ENCODE data around the gene IL15.

Gene IL15

DNA sequence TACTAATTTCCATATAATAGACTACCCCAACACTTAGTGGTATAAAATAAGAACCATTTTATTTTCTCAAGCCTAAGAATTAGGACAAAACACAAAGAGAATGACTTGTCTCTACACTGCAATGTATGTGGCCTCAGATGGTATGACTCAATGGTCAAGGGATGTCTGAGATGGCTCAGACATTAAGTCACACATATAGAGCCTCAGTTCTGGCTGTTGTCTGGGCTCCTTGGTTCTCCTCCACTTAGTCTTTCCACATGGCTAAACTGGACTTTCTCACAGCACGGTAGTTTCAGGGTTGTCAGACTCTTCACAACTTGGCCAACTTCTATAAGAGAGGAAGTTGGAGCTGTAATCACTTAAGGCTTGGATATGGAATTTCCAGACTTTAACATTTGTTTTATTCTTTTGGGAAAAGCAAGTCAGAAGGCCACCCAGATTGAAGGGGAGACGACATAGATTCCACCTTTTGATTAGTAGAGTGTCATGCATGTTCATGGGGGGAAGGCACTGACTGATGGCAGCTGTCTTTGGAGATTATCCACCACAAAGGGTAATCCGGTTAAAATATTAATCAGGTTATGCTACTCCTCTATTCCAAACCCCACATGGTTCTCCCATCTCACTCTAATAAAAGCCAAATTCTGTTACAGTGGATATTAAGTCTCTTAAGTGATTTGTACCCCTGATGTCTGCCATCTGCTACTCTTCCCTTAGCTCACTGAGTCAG lies 9.4 kb downstream of the IL15 start:
- TF ChIP-seq, protein P1, sequence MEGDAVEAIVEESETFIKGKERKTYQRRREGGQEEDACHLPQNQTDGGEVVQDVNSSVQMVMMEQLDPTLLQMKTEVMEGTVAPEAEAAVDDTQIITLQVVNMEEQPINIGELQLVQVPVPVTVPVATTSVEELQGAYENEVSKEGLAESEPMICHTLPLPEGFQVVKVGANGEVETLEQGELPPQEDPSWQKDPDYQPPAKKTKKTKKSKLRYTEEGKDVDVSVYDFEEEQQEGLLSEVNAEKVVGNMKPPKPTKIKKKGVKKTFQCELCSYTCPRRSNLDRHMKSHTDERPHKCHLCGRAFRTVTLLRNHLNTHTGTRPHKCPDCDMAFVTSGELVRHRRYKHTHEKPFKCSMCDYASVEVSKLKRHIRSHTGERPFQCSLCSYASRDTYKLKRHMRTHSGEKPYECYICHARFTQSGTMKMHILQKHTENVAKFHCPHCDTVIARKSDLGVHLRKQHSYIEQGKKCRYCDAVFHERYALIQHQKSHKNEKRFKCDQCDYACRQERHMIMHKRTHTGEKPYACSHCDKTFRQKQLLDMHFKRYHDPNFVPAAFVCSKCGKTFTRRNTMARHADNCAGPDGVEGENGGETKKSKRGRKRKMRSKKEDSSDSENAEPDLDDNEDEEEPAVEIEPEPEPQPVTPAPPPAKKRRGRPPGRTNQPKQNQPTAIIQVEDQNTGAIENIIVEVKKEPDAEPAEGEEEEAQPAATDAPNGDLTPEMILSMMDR (IDR thresholded peaks at IDR 0.05; ENCODE audit: insufficient read depth, missing control alignments) = no peak
- DNase-seq (ENCODE audit: insufficient read length, low spot score) (no peak), FAIRE-seq (peak; percentile 96)

DNA sequence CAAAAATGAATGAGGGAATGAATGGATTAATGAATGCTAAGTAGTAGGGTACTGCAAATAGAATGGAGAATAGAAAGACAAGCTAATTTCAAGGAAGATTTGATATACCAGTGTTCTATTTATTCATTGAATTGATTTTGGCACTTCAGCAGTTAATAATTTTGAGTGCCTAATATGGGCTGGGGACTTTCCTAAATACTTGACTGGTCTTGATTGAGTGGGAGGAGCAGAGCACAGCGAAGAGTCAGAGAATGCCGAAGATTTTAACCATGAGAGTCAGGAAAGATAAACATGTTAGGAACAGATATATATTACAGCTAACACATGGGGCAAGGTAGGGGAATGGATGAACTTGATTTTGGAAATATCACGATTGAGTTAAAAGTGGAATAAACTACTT lies 10.6 kb downstream of the IL15 start:
- FAIRE-seq (peak; percentile 81), DNase-seq (ENCODE audit: insufficient read length, low spot score) (no peak)
- TF ChIP-seq, protein P1 (IDR thresholded peaks at IDR 0.05; ENCODE audit: insufficient read depth, missing control alignments) = no peak

DNA sequence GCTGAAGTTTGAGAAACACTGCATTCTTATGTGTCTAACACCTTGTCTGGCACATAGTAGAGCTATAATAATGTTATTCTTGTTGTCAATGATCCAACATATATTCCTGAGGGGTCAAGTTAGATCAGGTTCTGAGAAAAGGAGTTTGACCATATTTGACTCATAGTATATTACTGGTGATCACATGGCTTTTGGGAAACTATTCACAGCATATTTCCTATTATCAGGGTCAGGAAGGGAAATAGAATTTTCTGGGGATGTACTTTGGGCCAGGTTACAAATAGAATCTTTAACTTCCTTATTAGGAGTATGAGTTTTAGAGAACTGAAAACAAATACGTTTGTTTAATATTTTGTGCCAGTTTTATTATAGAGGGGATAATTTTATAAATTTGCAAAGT lies 11.6 kb downstream of the IL15 start:
- DNase-seq (ENCODE audit: insufficient read length, low spot score) (no peak), FAIRE-seq (no peak)
- TF ChIP-seq, protein P1 (IDR thresholded peaks at IDR 0.05; ENCODE audit: insufficient read depth, missing control alignments) = no peak

DNA sequence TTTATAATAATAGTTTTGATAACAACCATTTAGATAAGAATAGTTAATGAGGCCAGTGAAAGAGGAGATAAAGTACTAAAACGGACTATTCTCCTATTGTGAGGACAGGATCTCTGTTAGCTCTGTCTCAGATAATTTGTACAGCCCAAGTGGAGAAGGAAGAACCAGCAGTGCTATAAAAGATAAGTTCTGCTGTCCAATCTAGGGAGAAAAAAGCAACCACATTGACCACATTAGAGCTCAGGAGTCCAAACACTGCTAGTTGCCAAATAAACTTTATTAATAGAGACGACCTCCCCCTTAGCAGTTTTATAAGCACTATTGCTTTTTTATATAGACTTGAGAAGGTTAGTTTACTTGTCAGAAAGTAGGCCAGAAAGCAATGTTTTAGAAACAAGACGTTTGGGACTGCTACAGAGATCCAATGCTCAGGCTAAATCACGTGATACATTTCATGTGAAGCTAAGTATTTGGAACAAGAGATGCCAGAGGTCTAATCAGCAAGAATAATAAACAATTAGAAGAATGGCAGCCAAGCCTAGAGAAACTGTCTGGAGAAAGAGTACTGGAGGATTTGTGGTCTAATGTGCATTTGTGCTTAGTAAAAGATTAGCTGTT lies 15.9 kb downstream of the IL15 start:
- FAIRE-seq (peak; percentile 64), DNase-seq (ENCODE audit: insufficient read length, low spot score) (no peak)
- TF ChIP-seq, protein P1 (IDR thresholded peaks at IDR 0.05; ENCODE audit: insufficient read depth, missing control alignments) = no peak

DNA sequence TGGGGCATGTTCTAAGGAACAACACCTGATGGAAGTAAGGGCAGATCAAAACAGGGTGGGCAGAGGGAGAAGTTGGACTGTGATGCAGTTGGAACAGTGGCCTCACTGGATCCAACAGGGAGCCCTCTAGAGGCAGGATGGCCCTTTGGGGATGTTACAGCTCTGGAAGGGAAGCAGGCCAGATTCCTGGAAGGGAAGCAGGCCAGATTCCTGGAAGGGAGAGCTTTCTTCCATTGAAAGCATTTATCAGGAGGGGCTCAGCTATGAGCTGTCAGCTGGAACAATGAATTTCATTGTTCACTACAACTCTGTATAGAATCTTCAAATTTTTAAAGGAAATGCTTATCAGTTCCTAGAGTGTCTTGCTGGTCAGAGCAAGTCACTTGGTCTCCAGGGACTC lies 17.7 kb downstream of the IL15 start:
- TF ChIP-seq, protein P1 (IDR thresholded peaks at IDR 0.05; ENCODE audit: insufficient read depth, missing control alignments) = peak; percentile 34
- DNase-seq (ENCODE audit: insufficient read length, low spot score) (no peak), FAIRE-seq (no peak)

DNA sequence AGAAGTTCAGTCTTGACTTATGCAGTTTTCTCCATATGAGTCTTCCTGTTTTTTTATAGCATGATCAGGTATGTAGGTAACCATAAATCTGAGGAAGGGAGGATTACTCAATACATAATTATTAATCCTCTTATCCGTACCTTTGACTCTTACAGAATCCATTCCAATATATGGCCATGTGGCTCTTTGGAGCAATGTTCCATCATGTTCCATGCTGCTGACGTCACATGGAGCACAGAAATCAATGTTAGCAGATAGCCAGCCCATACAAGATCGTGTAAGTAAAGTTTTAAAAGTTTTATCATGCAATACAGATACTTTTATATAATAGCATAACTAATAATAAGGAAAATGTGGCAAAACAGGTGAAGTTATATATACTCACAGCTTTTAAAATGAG lies 19.6 kb downstream of the IL15 start:
- no peak for DNase-seq (ENCODE audit: insufficient read length, low spot score)
- no peak for FAIRE-seq
- TF ChIP-seq, protein P1 (IDR thresholded peaks at IDR 0.05; ENCODE audit: insufficient read depth, missing control alignments) = no peak
